K562 (cell line): Measurements from ENCODE around the gene CCDC92. TPM values are rescaled to one million over a fixed set of nuclear protein-coding genes. Genes with fewer than 3 reads are reported as not detected.

Experiments used
- ARID3B ChIP-seq: fragments of 250-450 bp; sonication (Bioruptor Pico); IDR thresholded peaks from 2 replicates; pipeline ENCODE4 v1.4.0; 2020; ENCODE audit warnings: borderline replicate concordance
- MAZ ChIP-seq, 2 experiments: fragments of 450-650 bp in 1 of 2; sonication (generic) in 1 of 2; formaldehyde crosslinking; IDR thresholded peaks in 1 of 2; conservative IDR thresholded peaks in 1 of 2; 2 replicates each; pipeline versions ENCODE4 v1.4.0 to v1.5.0; 2020; ENCODE audit warnings: mild to moderate bottlenecking in 1 of 2, missing genetic modification reagents in 1 of 2
- SMAD3 ChIP-seq: fragments of 450-650 bp; formaldehyde crosslinking; conservative IDR thresholded peaks from 2 replicates; pipeline ENCODE4 v1.4.0; 2020; ENCODE audit warnings: mild to moderate bottlenecking
- TCF3 ChIP-seq: sonication (generic); formaldehyde crosslinking; IDR thresholded peaks from 2 replicates; pipeline ENCODE4 v1.4.0; 2020; ENCODE audit warnings: mild to moderate bottlenecking, missing genetic modification reagents
- TOE1 ChIP-seq, 2 experiments: fragments of 450-650 bp in 1 of 2; sonication (generic) in 1 of 2; formaldehyde crosslinking in 1 of 2; IDR thresholded peaks; 2 replicates each; pipeline versions ENCODE4 v1.7.1 to v1.8.0; 2016 to 2022; ENCODE audit warnings: borderline replicate concordance in 2 of 2, mild to moderate bottlenecking in 2 of 2, antibody characterized with exemption in 1 of 2, inconsistent platforms in 1 of 2, low read depth in 1 of 2, missing genetic modification reagents in 1 of 2, moderate library complexity in 1 of 2
- YY1 ChIP-seq, 3 experiments: IDR thresholded peaks; 2 replicates each; pipeline ENCODE4 v1.6.1; 2011; ENCODE audit warnings: low read length in 2 of 3, mild to moderate bottlenecking in 2 of 3, moderate library complexity in 2 of 3, borderline replicate concordance in 1 of 3, control low read depth in 1 of 3, low read depth in 1 of 3; ENCODE audit not compliant: insufficient read depth in 3 of 3, insufficient replicate concordance in 2 of 3, control insufficient read depth in 1 of 3, insufficient read length in 1 of 3; ENCODE audit errors: extremely low read depth in 1 of 3
- ZNF41 ChIP-seq: fragments of 250-450 bp; sonication (Bioruptor Pico); conservative IDR thresholded peaks from 2 replicates; pipeline ENCODE4 v1.4.0; 2020; ENCODE audit warnings: mild to moderate bottlenecking
- ZNF584 ChIP-seq: fragments of 200-800 bp; sonication (Bioruptor generic); IDR thresholded peaks from 2 replicates; pipeline ENCODE4 v1.6.1; 2016; ENCODE audit warnings: low read depth, mild to moderate bottlenecking, missing genetic modification characterization, missing compliant biosample characterization
- polyA plus RNA-seq, 8 experiments: library from polyadenylated mRNA; depleted of rRNA in 4 of 8; stranded (reverse) in 5 of 8; unstranded in 3 of 8; fragments of >200 nt; fragmentation: Nextera tagmentation in 2 of 8; fragmentation: Illumina TruSeq in 1 of 8; extraction: Ambion mirVana in 2 of 8; extraction: Trizol in 1 of 8; gene quantifications; 2 replicates each; pipeline versions ENCODE4 v1.2.1 to v1.2.3, GENCODE V29; 2011 to 2014; ENCODE audit warnings: inconsistent platforms in 1 of 8, missing spikeins in 1 of 8
- total RNA-seq, 7 experiments: library from RNA; depleted of rRNA in 6 of 7; stranded (reverse); fragments of >200 nt in 6 of 7; fragmentation: Illumina TruSeq in 2 of 7; extraction: Trizol in 2 of 7; gene quantifications; 2 replicates each; pipeline versions ENCODE4 v1.2.1 to v1.2.3, GENCODE V29; 2011 to 2021; ENCODE audit warnings: low replicate concordance in 1 of 7
- TF ChIP-seq, protein P1 (sequence below): IDR thresholded peaks from 2 replicates; pipeline ENCODE4 v1.6.1; 2011; ENCODE audit not compliant: insufficient read length; ENCODE audit errors: extremely low read depth

The CCDC92 gene
- total and polyA plus RNA-seq, 9 of the 15 experiments (the other 6 are each of a cell fraction or from before 2014, with no cell fraction given): 0.27 to 5.9 (median 2.1) TPM

GRCh38 chr12:123939716-123940626, 32.7 kb downstream of the CCDC92 start (continued):
- TF ChIP-seq ZNF41 (no peak), SMAD3 (CRISPR knock-in tag) (no peak), TCF3 (CRISPR knock-in tag) (no peak), ARID3B (CRISPR knock-in tag) (no peak), ZNF584 (CRISPR knock-in tag) (no peak), MAZ (CRISPR knock-in tag; conservative IDR thresholded peaks at IDR 0.05 in 1 of 2, IDR thresholded peaks at IDR 0.05 in 1 of 2) (no peak), YY1 (IDR thresholded peaks at IDR 0.05; ENCODE audit: borderline replicate concordance in 1 of 3, control insufficient read depth in 1 of 3, extremely low read depth in 1 of 3, insufficient read depth in 3 of 3, insufficient read length in 1 of 3, insufficient replicate concordance in 2 of 3, low read depth in 1 of 3, low read length in 2 of 3) (no peak), TOE1 (IDR thresholded peaks at IDR 0.05; ENCODE audit: borderline replicate concordance) (no peak), TOE1 (CRISPR knock-in tag; IDR thresholded peaks at IDR 0.05; ENCODE audit: borderline replicate concordance, low read depth) (no peak)
- TF ChIP-seq, protein P1, sequence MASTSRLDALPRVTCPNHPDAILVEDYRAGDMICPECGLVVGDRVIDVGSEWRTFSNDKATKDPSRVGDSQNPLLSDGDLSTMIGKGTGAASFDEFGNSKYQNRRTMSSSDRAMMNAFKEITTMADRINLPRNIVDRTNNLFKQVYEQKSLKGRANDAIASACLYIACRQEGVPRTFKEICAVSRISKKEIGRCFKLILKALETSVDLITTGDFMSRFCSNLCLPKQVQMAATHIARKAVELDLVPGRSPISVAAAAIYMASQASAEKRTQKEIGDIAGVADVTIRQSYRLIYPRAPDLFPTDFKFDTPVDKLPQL: no peak
